H1 (cell line): Measurements from ENCODE around the gene ZNF280B. TPM values are rescaled to one million over a fixed set of nuclear protein-coding genes. Genes with fewer than 3 reads are reported as not detected.

ENCODE experiments used
- CTCF ChIA-PET: fragments of 300-600 bp; sonication (Branson Sonifier 250); formaldehyde crosslinking; loops from one replicate; lab custom pipeline; 2021; ENCODE audit not compliant: partially characterized antibody; lab: Charles Lee
- POLR2A ChIA-PET: fragments of 300-600 bp; sonication (Branson Sonifier 250); formaldehyde crosslinking; loops from one replicate; lab custom pipeline; 2021; ENCODE audit warnings: inconsistent platforms; ENCODE audit not compliant: partially characterized antibody; lab: Charles Lee
- DNase-seq, 2 experiments: peaks; one replicate each; pipeline versions ENCODE4 v3.0.0 to v3.0.0-alpha.2; 2010 to 2022; ENCODE audit warnings: low spot score in 2 of 2, low read depth in 1 of 2, mixed read lengths in 1 of 2
- FAIRE-seq: peaks from 2 replicates; lab custom pipeline; 2011; peaks lifted over from hg19 to GRCh38; lab: Jason Lieb, UNC
- H2AFZ ChIP-seq: 2 replicates; pipeline ENCODE4 v1.8.1; 2012; ENCODE audit warnings: low read length, inconsistent platforms
- H2AK5ac ChIP-seq: 2 replicates; pipeline ENCODE4 v1.6.1; 2013; ENCODE audit warnings: low read depth, low read length
- H2BK120ac ChIP-seq: replicated peaks from 2 replicates; pipeline ENCODE3; 2013; ENCODE audit warnings: low read depth, low read length, inconsistent platforms
- H2BK12ac ChIP-seq: 2 replicates; pipeline ENCODE4 v1.6.1; 2013; ENCODE audit warnings: low read depth, low read length
- H2BK15ac ChIP-seq: 2 replicates; pipeline ENCODE4 v1.6.1; 2013; ENCODE audit warnings: low read length
- H2BK20ac ChIP-seq: 2 replicates; pipeline ENCODE4 v1.6.1; 2013; ENCODE audit warnings: low read length
- H2BK5ac ChIP-seq: 2 replicates; pipeline ENCODE4 v1.6.1; 2013; ENCODE audit warnings: low read depth, low read length
- H3K14ac ChIP-seq: 2 replicates; pipeline ENCODE4 v1.6.1; 2013; ENCODE audit warnings: inconsistent platforms; ENCODE audit not compliant: insufficient read length
- H3K18ac ChIP-seq: 2 replicates; pipeline ENCODE4 v1.6.1; 2013; ENCODE audit warnings: low read length; ENCODE audit errors: extremely low read depth
- H3K23ac ChIP-seq: 2 replicates; pipeline ENCODE4 v1.6.1; 2013; ENCODE audit warnings: inconsistent platforms; ENCODE audit not compliant: insufficient read length
- H3K23me2 ChIP-seq: 2 replicates; pipeline ENCODE4 v1.6.1; 2013; ENCODE audit warnings: low read depth, low read length
- H3K27ac ChIP-seq: 2 replicates; pipeline ENCODE4 v1.6.1; 2011; ENCODE audit warnings: low read depth, low read length, inconsistent platforms
- H3K27me3 ChIP-seq, 4 experiments: replicated peaks in 1 of 4; 1 replicate in 1 of 4; 2 replicates in 3 of 4; pipeline versions ENCODE4 v1.6.1 to v1.8.1; 2011 to 2013; ENCODE audit warnings: low read length in 3 of 4, mild to moderate bottlenecking in 3 of 4, inconsistent platforms in 2 of 4, mixed read lengths in 2 of 4, moderate library complexity in 1 of 4; ENCODE audit not compliant: control insufficient read depth in 3 of 4, insufficient read depth in 3 of 4; ENCODE audit errors: extremely low read depth in 1 of 4
- H3K36me3 ChIP-seq, 4 experiments: 2 replicates each; pipeline versions ENCODE4 v1.6.1 to v1.8.1; 2011 to 2013; ENCODE audit warnings: mild to moderate bottlenecking in 4 of 4, low read length in 3 of 4, moderate library complexity in 2 of 4, control low read depth in 1 of 4, inconsistent platforms in 1 of 4; ENCODE audit not compliant: insufficient read depth in 4 of 4, control insufficient read depth in 2 of 4
- H3K4ac ChIP-seq: replicated peaks from 2 replicates; pipeline ENCODE3; 2013; ENCODE audit warnings: low read length, low read depth, mixed read lengths, inconsistent platforms; ENCODE audit not compliant: insufficient read length
- H3K4me1 ChIP-seq, 4 experiments: replicated peaks in 1 of 4; 1 replicate in 1 of 4; 2 replicates in 3 of 4; pipeline versions ENCODE4 v1.6.1 to v1.8.1; 2011 to 2013; ENCODE audit warnings: low read length in 3 of 4, inconsistent platforms in 2 of 4, mixed read lengths in 1 of 4; ENCODE audit not compliant: insufficient read depth in 4 of 4, control insufficient read depth in 3 of 4
- H3K4me2 ChIP-seq, 2 experiments: 2 replicates each; pipeline versions ENCODE4 v1.6.1 to v1.8.1; 2011 to 2013; ENCODE audit warnings: low read depth in 2 of 2, low read length in 2 of 2, control low read depth in 1 of 2, inconsistent platforms in 1 of 2, mild to moderate bottlenecking in 1 of 2; ENCODE audit not compliant: insufficient read depth in 1 of 2
- H3K4me3 ChIP-seq, 4 experiments: fragments of 200-600, 300-600 bp in 1 of 4; sonication (generic), shearing (Covaris generic), sonication (Bioruptor Twin) in 1 of 4; 2 replicates each; pipeline versions ENCODE4 v1.5.1 to v1.8.1; 2011 to 2016; ENCODE audit warnings: low read length in 4 of 4, low read depth in 3 of 4, control low read depth in 2 of 4, inconsistent platforms in 2 of 4, mild to moderate bottlenecking in 2 of 4, mixed read lengths in 1 of 4, moderate library complexity in 1 of 4; ENCODE audit not compliant: insufficient read depth in 2 of 4; ENCODE audit errors: extremely low read depth in 1 of 4
- H3K56ac ChIP-seq: replicated peaks from 2 replicates; pipeline ENCODE3; 2013; ENCODE audit warnings: low read depth, mild to moderate bottlenecking, mixed read lengths, low read length, inconsistent platforms; ENCODE audit not compliant: insufficient read length
- H3K79me1 ChIP-seq: 2 replicates; pipeline ENCODE4 v1.6.1; 2013; ENCODE audit warnings: low read depth, low read length, control low read depth
- H3K79me2 ChIP-seq, 2 experiments: 2 replicates each; pipeline versions ENCODE4 v1.6.1 to v1.8.1; 2012 to 2013; ENCODE audit warnings: low read length in 2 of 2, mild to moderate bottlenecking in 2 of 2, inconsistent platforms in 1 of 2; ENCODE audit not compliant: insufficient read depth in 2 of 2, control insufficient read depth in 1 of 2
- H3K9ac ChIP-seq, 4 experiments: replicated peaks in 1 of 4; 1 replicate in 1 of 4; 2 replicates in 3 of 4; pipeline versions ENCODE4 v1.6.1 to v1.8.1; 2011 to 2013; ENCODE audit warnings: low read depth in 3 of 4, low read length in 3 of 4, control low read depth in 2 of 4, mild to moderate bottlenecking in 2 of 4, moderate library complexity in 2 of 4, inconsistent platforms in 1 of 4; ENCODE audit errors: extremely low read depth in 1 of 4
- H3K9me3 ChIP-seq, 2 experiments: 2 replicates each; pipeline versions ENCODE4 v1.6.1 to v1.8.1; 2012 to 2013; ENCODE audit warnings: mild to moderate bottlenecking in 2 of 2, moderate library complexity in 2 of 2, control low read depth in 1 of 2, inconsistent platforms in 1 of 2, low read depth in 1 of 2, low read length in 1 of 2, mixed read lengths in 1 of 2; ENCODE audit not compliant: insufficient read depth in 2 of 2
- H4K20me1 ChIP-seq, 2 experiments: replicated peaks in 1 of 2; 2 replicates each; pipeline versions ENCODE3 to v1.8.1; 2011 to 2013; ENCODE audit warnings: inconsistent platforms in 2 of 2, low read length in 2 of 2, mild to moderate bottlenecking in 1 of 2; ENCODE audit not compliant: insufficient read depth in 2 of 2, control insufficient read depth in 1 of 2
- H4K5ac ChIP-seq: 2 replicates; pipeline ENCODE4 v1.6.1; 2013; ENCODE audit warnings: low read length, low read depth, mixed read lengths, inconsistent platforms; ENCODE audit not compliant: insufficient read length
- H4K8ac ChIP-seq: 2 replicates; pipeline ENCODE4 v1.8.0; 2013; ENCODE audit warnings: mild to moderate bottlenecking, moderate library complexity, low read length, inconsistent platforms; ENCODE audit not compliant: insufficient read depth; ENCODE audit errors: extremely low read depth
- H4K91ac ChIP-seq: replicated peaks from 2 replicates; pipeline ENCODE3; 2013; ENCODE audit warnings: low read length, mixed read lengths, inconsistent platforms; ENCODE audit not compliant: insufficient read length
- CHD2 ChIP-seq: IDR thresholded peaks from 2 replicates; pipeline ENCODE4 v1.6.1; 2012; ENCODE audit warnings: low read length, improper control_type of control experiment
- CREB1 ChIP-seq: IDR thresholded peaks from 2 replicates; pipeline ENCODE4 v1.6.1; 2012; ENCODE audit warnings: inconsistent platforms
- CTBP2 ChIP-seq: IDR thresholded peaks from 2 replicates; pipeline ENCODE4 v1.7.0; 2011; ENCODE audit warnings: borderline replicate concordance, mild to moderate bottlenecking, moderate library complexity, mixed read lengths, low read length; ENCODE audit not compliant: insufficient read depth, insufficient read length
- HDAC6 ChIP-seq: IDR thresholded peaks from one replicate; pipeline ENCODE4 v1.7.1; 2012; ENCODE audit warnings: low read depth, mild to moderate bottlenecking, inconsistent platforms, low read length, moderate library complexity
- JUND ChIP-seq: IDR thresholded peaks from 2 replicates; pipeline ENCODE4 v1.6.1; 2011; ENCODE audit warnings: mild to moderate bottlenecking, improper control_type of control experiment, low read length
- KDM5A ChIP-seq: fragments of 200-600 bp; IDR thresholded peaks from 2 replicates; pipeline ENCODE4 v1.7.1; 2012; ENCODE audit warnings: mild to moderate bottlenecking, low read length, inconsistent platforms, mixed read lengths
- POU5F1 ChIP-seq: IDR thresholded peaks from 2 replicates; pipeline ENCODE4 v1.6.1; 2011; ENCODE audit warnings: low read depth, mild to moderate bottlenecking, low read length, moderate library complexity
- RNF2 ChIP-seq: fragments of 200-900, 300-1000 bp; sonication (generic); IDR thresholded peaks from 2 replicates; pipeline ENCODE4 v1.7.1; 2016; ENCODE audit warnings: borderline replicate concordance, low read depth, mild to moderate bottlenecking, antibody characterized with exemption, low read length; ENCODE audit not compliant: poor library complexity, severe bottlenecking; ENCODE audit errors: missing control alignments
- SIX5 ChIP-seq: IDR thresholded peaks from 2 replicates; pipeline ENCODE4 v1.6.1; 2011; ENCODE audit warnings: mild to moderate bottlenecking, low read depth, low read length
- TEAD4 ChIP-seq: IDR thresholded peaks from 2 replicates; pipeline ENCODE4 v1.6.1; 2012; ENCODE audit warnings: low read depth, low read length, inconsistent platforms, mixed read lengths
- YY1 ChIP-seq: IDR thresholded peaks from 2 replicates; pipeline ENCODE4 v1.6.1; 2011; ENCODE audit warnings: low read depth, mild to moderate bottlenecking, low read length
- WGBS, 2 experiments: shearing (Covaris generic) in 1 of 2; methylation state at CpG; one replicate each; pipeline versions ENCODE4 v1.1.6 to v1.1.7; 2013 to 2015; ENCODE audit warnings: low lambda C conversion rate in 2 of 2, mixed read lengths in 2 of 2, inconsistent platforms in 1 of 2, low coverage in 1 of 2, missing lambda C conversion rate in 1 of 2; ENCODE audit not compliant: insufficient replicate concordance in 2 of 2, insufficient coverage in 1 of 2, insufficient read length in 1 of 2; ENCODE audit errors: extremely low coverage in 1 of 2, missing lambda C conversion rate in 1 of 2; 5-methylcytosine and 5-hydroxymethylcytosine counted together
- polyA plus RNA-seq, 7 experiments: library from polyadenylated mRNA; depleted of rRNA in 3 of 7; stranded (reverse) in 5 of 7; unstranded in 2 of 7; fragments of >200 nt in 5 of 7; fragments of 200-250 nt in 2 of 7; gene quantifications; 1 replicate in 5 of 7; 2 replicates in 1 of 7; 4 replicates in 1 of 7; pipeline versions ENCODE4 v1.2.1 to v1.2.3, GENCODE V29; 2011 to 2013; ENCODE audit warnings: missing spikeins in 2 of 7, mixed read lengths in 2 of 7
- total RNA-seq: library from RNA; stranded (reverse); fragmentation: NEBNext Ultra II Directional; extraction: Animal tissue kit (Norgen Biotek cat#: 25700); gene quantifications from 2 replicates; pipeline ENCODE4 v1.2.1, GENCODE V29; 2021
- TF ChIP-seq, protein P1 (sequence below): IDR thresholded peaks from 2 replicates; pipeline ENCODE4 v1.6.1; 2012; ENCODE audit warnings: inconsistent platforms
- TF ChIP-seq, protein P2 (sequence below): IDR thresholded peaks from 2 replicates; pipeline ENCODE4 v1.6.1; 2011; ENCODE audit warnings: low read length, improper control_type of control experiment

Gene ZNF280B
- total and polyA plus RNA-seq, 2 of the 8 experiments (the other 6 are each of a cell fraction or from before 2014, with no cell fraction given): 4.8 to 11.7 TPM

DNA sequence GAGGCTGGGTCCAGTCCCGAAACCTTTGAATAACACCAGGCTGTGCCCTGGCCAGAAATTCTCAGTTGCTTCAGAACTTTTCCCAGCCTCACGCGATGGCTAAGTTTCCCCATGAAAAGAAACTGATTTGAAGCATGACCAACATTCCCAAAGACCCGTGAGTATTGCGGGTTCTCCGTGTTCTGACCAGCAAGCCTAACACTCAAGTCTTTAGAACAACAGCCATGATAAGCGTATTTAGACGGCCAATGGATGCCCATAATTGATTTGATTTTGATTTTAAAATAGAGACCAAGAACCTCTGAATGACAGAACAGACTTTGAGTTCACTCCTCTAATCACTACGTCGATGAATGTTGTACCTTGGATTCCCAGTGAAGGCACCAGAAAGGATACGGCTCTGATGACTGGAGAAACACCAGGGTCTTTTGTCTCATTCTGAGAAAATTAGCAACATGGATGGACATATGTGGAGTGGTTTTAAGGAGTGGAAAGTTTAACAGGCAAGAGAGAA is 43.9 kb downstream of the ZNF280B start:
- no peak for DNase-seq
- Histone ChIP-seq H3K23ac (no peak overlapping the region), H2AK5ac (no peak overlapping the region), H4K8ac (no peak overlapping the region), H4K5ac (no peak overlapping the region), H3K4me1 (peaks cover 0 to 12% (median under 1%) of the 10 kb centered on the region in 4 experiments; a peak in 3 of 7 replicates), H3K9me3 (peaks cover under 1 to 6% of the 10 kb centered on the region in 2 experiments; a peak in 3 of 4 replicates), H3K36me3 (no peaks in the 10 kb centered on the region; a peak in 1 of 8 replicates), H2BK20ac (no peak overlapping the region), H3K9ac (no peak overlapping the region), H3K23me2 (no peaks in the 10 kb centered on the region), H3K27ac (no peak overlapping the region), H2AFZ (no peak overlapping the region; the same call in 1 of the 2 replicates), H2BK12ac (no peak overlapping the region), H3K18ac (no peak overlapping the region), H4K91ac (no peak overlapping the region), H3K56ac (no peak overlapping the region), H3K27me3 (peaks cover 3 to 25% (median 17%) of the 10 kb centered on the region in 4 experiments; a peak in 5 of 7 replicates), H2BK5ac (no peak overlapping the region), H3K14ac (no peak overlapping the region), H2BK120ac (no peak overlapping the region), H3K79me2 (no peaks in the 10 kb centered on the region), H3K4me2 (no peak overlapping the region), H4K20me1 (no peaks in the 10 kb centered on the region), H2BK15ac (no peak overlapping the region), H3K79me1 (no peaks in the 10 kb centered on the region), H3K4me3 (no peak overlapping the region), H3K4ac (no peak overlapping the region)
- ChIA-PET POLR2A (no interaction called here), CTCF (interaction anchor here (0.6 to 12.8 kb wide), 40 partner anchors 9 to 1258 kb away, joined by 3 to 206 read pairs (median 4); partner anchors contain the start of gene ZNF280B)
- 88% methylated on average over 11 of the region's 11 CpGs; no CpG with 5 or more reads in 1 of the 2 experiments for WGBS, 2 experiments
- FAIRE-seq: no peak
- no peak for TF ChIP-seq RNF2
- TF ChIP-seq, protein P1, sequence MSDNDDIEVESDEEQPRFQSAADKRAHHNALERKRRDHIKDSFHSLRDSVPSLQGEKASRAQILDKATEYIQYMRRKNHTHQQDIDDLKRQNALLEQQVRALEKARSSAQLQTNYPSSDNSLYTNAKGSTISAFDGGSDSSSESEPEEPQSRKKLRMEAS: no peak
- TF ChIP-seq, protein P2, sequence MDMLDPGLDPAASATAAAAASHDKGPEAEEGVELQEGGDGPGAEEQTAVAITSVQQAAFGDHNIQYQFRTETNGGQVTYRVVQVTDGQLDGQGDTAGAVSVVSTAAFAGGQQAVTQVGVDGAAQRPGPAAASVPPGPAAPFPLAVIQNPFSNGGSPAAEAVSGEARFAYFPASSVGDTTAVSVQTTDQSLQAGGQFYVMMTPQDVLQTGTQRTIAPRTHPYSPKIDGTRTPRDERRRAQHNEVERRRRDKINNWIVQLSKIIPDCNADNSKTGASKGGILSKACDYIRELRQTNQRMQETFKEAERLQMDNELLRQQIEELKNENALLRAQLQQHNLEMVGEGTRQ: no peak
- TF ChIP-seq TEAD4: no peak
- TF ChIP-seq SIX5: no peak
- no peak for TF ChIP-seq CHD2
- no peak for TF ChIP-seq CTBP2
- TF ChIP-seq CREB1: no peak
- TF ChIP-seq JUND: no peak
- TF ChIP-seq POU5F1: no peak
- no peak for TF ChIP-seq YY1
- TF ChIP-seq HDAC6: no peak
- no peak for TF ChIP-seq KDM5A
